H9 (cell line): ENCODE data around the gene SLC44A3. TPM values are rescaled to one million over a fixed set of nuclear protein-coding genes. Genes with fewer than 3 reads are reported as not detected.

Experiments used
- DNase-seq: peaks from one replicate; pipeline ENCODE4 v3.0.0-alpha.2; 2017
- H2AFZ ChIP-seq: one replicate; pipeline ENCODE4 v1.6.1; 2013; ENCODE audit warnings: mild to moderate bottlenecking, low read length, control low read depth, moderate library complexity
- H2AK5ac ChIP-seq: 2 replicates; pipeline ENCODE4 v1.6.1; 2013; ENCODE audit warnings: low read length, control low read depth, mixed read lengths; ENCODE audit not compliant: insufficient read length
- H2BK120ac ChIP-seq: one replicate; pipeline ENCODE4 v1.6.1; 2013; ENCODE audit warnings: low read depth, mild to moderate bottlenecking, low read length, control low read depth, inconsistent platforms; ENCODE audit not compliant: poor library complexity, severe bottlenecking
- H2BK12ac ChIP-seq: 2 replicates; pipeline ENCODE4 v1.6.1; 2013; ENCODE audit warnings: low read length, control low read depth, mixed read lengths, low read depth; ENCODE audit not compliant: insufficient read length
- H2BK15ac ChIP-seq: 2 replicates; pipeline ENCODE4 v1.6.1; 2013; ENCODE audit warnings: low read depth, low read length, control low read depth
- H2BK20ac ChIP-seq: one replicate; pipeline ENCODE4 v1.6.1; 2013; ENCODE audit warnings: low read depth, mild to moderate bottlenecking, low read length, control low read depth, inconsistent platforms; ENCODE audit not compliant: poor library complexity, severe bottlenecking
- H2BK5ac ChIP-seq: 2 replicates; pipeline ENCODE4 v1.6.1; 2013; ENCODE audit warnings: low read length, control low read depth, mixed read lengths; ENCODE audit not compliant: insufficient read length
- H3K14ac ChIP-seq: 2 replicates; pipeline ENCODE4 v1.6.1; 2013; ENCODE audit warnings: low read length, control low read depth; ENCODE audit not compliant: insufficient read depth
- H3K18ac ChIP-seq: 2 replicates; pipeline ENCODE4 v1.6.1; 2013; ENCODE audit warnings: low read depth, mild to moderate bottlenecking, mixed read lengths, low read length, control low read depth; ENCODE audit not compliant: insufficient read length
- H3K23ac ChIP-seq: 2 replicates; pipeline ENCODE4 v1.6.1; 2013; ENCODE audit warnings: low read length, control low read depth, mixed read lengths, low read depth; ENCODE audit not compliant: insufficient read length
- H3K23me2 ChIP-seq: 2 replicates; pipeline ENCODE4 v1.6.1; 2013; ENCODE audit warnings: low read depth, mild to moderate bottlenecking, mixed read lengths, low read length, control low read depth; ENCODE audit not compliant: insufficient read length, poor library complexity, severe bottlenecking
- H3K27ac ChIP-seq: 2 replicates; pipeline ENCODE4 v1.5.1; 2013; ENCODE audit warnings: low read length, control low read depth, mixed read lengths, low read depth; ENCODE audit not compliant: insufficient read length
- H3K27me3 ChIP-seq: 2 replicates; pipeline ENCODE4 v1.6.1; 2013; ENCODE audit warnings: low read length, control low read depth, inconsistent platforms; ENCODE audit not compliant: insufficient read depth
- H3K4ac ChIP-seq: 2 replicates; pipeline ENCODE4 v1.6.1; 2013; ENCODE audit warnings: low read depth, mild to moderate bottlenecking, control low read depth, inconsistent platforms, low read length, moderate library complexity
- H3K4me1 ChIP-seq: 2 replicates; pipeline ENCODE4 v1.6.1; 2013; ENCODE audit warnings: low read length, control low read depth, inconsistent platforms; ENCODE audit not compliant: insufficient read depth
- H3K4me2 ChIP-seq: 2 replicates; pipeline ENCODE4 v1.6.1; 2013; ENCODE audit warnings: low read length, control low read depth, mixed read lengths; ENCODE audit not compliant: insufficient read length, insufficient read depth
- H3K56ac ChIP-seq: 2 replicates; pipeline ENCODE4 v1.6.1; 2013; ENCODE audit warnings: low read depth, mild to moderate bottlenecking, mixed read lengths, low read length, control low read depth; ENCODE audit not compliant: insufficient read length
- H3K79me1 ChIP-seq: 2 replicates; pipeline ENCODE4 v1.6.1; 2013; ENCODE audit warnings: low read depth, mild to moderate bottlenecking, moderate library complexity, low read length, control low read depth, inconsistent platforms; ENCODE audit not compliant: insufficient read depth, poor library complexity, severe bottlenecking
- H3K79me2 ChIP-seq: 2 replicates; pipeline ENCODE4 v1.6.1; 2013; ENCODE audit warnings: low read length, control low read depth, inconsistent platforms; ENCODE audit not compliant: insufficient read depth
- H3K9ac ChIP-seq: 2 replicates; pipeline ENCODE4 v1.6.1; 2013; ENCODE audit warnings: low read length, control low read depth, mixed read lengths; ENCODE audit not compliant: insufficient read length; ENCODE audit errors: extremely low read depth
- H3K9me3 ChIP-seq: one replicate; pipeline ENCODE4 v1.6.1; 2013; ENCODE audit warnings: low read depth, low read length, inconsistent platforms; ENCODE audit not compliant: control insufficient read depth
- H3T11ph ChIP-seq: one replicate; pipeline ENCODE4 v1.6.1; 2013; ENCODE audit warnings: mild to moderate bottlenecking, low read length, control low read depth, inconsistent platforms
- H4K20me1 ChIP-seq: one replicate; pipeline ENCODE4 v1.6.1; 2013; ENCODE audit not compliant: control insufficient read depth, insufficient read length, insufficient read depth
- H4K5ac ChIP-seq: 2 replicates; pipeline ENCODE4 v1.6.1; 2013; ENCODE audit warnings: low read depth, mild to moderate bottlenecking, mixed read lengths, low read length, control low read depth; ENCODE audit not compliant: insufficient read length
- H4K8ac ChIP-seq: replicated peaks from 2 replicates; pipeline ENCODE4 v1.6.1; 2013; ENCODE audit warnings: low read length, control low read depth, mixed read lengths, low read depth; ENCODE audit not compliant: insufficient read length
- H4K91ac ChIP-seq: 2 replicates; pipeline ENCODE4 v1.6.1; 2013; ENCODE audit warnings: low read depth, mild to moderate bottlenecking, moderate library complexity, mixed read lengths, low read length, control low read depth; ENCODE audit not compliant: insufficient read length
- H3K27ac Mint-ChIP-seq, 3 experiments: 2 replicates in 2 of 3; 3 replicates in 1 of 3; pipeline ENCODE4 v1.8.0; 2020 to 2021; ENCODE audit warnings: mixed read lengths in 3 of 3, mild to moderate bottlenecking in 1 of 3, moderate library complexity in 1 of 3
- H3K27me3 Mint-ChIP-seq: 2 replicates; pipeline ENCODE4 v1.8.0; 2021; ENCODE audit warnings: low read depth, mild to moderate bottlenecking, moderate library complexity, mixed read lengths
- H3K36me3 Mint-ChIP-seq, 3 experiments: 2 replicates in 2 of 3; 3 replicates in 1 of 3; pipeline ENCODE4 v1.8.0; 2020 to 2021; ENCODE audit warnings: low read depth in 3 of 3, mixed read lengths in 3 of 3; ENCODE audit not compliant: insufficient read depth in 1 of 3
- H3K4me1 Mint-ChIP-seq, 2 experiments: 2 replicates each; pipeline ENCODE4 v1.8.0; 2020; ENCODE audit warnings: mixed read lengths in 2 of 2
- H3K4me3 Mint-ChIP-seq, 2 experiments: 2 replicates in 1 of 2; 3 replicates in 1 of 2; pipeline ENCODE4 v1.8.0; 2020 to 2021; ENCODE audit warnings: mild to moderate bottlenecking in 2 of 2, mixed read lengths in 2 of 2, moderate library complexity in 1 of 2
- H3K9me3 Mint-ChIP-seq, 2 experiments: 2 replicates in 1 of 2; 3 replicates in 1 of 2; pipeline ENCODE4 v1.8.0; 2020; ENCODE audit warnings: mild to moderate bottlenecking in 2 of 2, mixed read lengths in 2 of 2, moderate library complexity in 1 of 2
- CTCF ChIP-seq: fragments of 200-600 bp; sonication (generic); conservative IDR thresholded peaks from 3 replicates; pipeline ENCODE4 v1.8.0; 2021; ENCODE audit warnings: antibody characterized with exemption, mild to moderate bottlenecking
- WGBS: extraction: QIAGEN DNeasy Blood & Tissue Kit; methylation state at CpG from one replicate; pipeline ENCODE4 v1.1.7; 2013; ENCODE audit warnings: missing lambda C conversion rate, low lambda C conversion rate, mixed read lengths; ENCODE audit not compliant: insufficient read length; ENCODE audit errors: extremely low coverage; 5-methylcytosine and 5-hydroxymethylcytosine counted together
- total RNA-seq: library from RNA; stranded (reverse); gene quantifications from 2 replicates; pipeline ENCODE4 v1.2.1, GENCODE V29; 2021

Gene SLC44A3
- total RNA-seq, 1 experiment from 2014 or later = 5.5 TPM

DNA sequence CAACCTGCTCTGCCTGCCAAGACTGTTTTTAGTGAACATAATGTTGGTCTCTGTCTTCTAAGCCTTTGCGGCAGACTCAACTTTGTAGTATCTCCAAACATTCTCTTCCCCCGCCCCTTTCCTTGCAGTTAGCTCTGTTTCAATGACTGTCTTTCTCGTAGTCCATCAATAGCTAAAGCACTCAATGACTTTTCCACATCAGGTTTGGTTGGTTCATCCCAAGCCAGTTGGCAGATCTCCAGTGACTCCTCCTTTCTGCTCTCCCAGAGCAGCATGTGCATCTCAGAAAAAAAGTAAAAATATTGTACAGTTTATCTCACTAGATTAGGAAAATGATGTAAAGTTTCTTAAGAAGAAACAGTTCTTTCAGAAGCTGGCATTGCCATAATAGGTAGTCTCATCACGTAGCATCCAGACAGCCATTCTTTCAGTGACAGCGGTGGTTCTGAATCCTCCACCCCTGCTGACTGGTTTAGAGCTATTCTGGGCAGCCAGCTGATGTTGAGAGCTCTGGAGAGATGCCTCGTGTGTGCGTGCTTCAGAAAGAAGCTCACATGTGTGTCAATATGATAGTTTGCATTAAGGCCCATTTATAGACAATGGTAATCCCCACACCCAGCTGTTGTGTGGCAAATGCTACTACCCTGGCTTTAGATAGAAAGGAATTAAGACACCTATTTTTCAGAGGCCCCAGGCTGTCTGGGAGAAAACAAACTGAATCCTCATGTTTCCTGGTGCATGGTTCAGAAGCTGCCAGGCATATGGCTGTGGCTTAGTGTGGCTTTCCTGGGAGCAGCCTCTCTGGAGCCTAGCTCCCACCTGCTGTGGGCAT is 53.6 kb downstream of the SLC44A3 start:
- H3K4me1 ChIP-seq = no peaks in the 10 kb centered on the region
- no peaks in the 10 kb centered on the region for H3K27me3 ChIP-seq
- no peak overlapping the region for H2BK5ac ChIP-seq
- DNase-seq = no peak
- Mint-ChIP-seq H3K27ac (no peak overlapping the region), H3K4me1 (peaks cover 10 to 11% of the 10 kb centered on the region in 2 experiments), H3K4me3 (no peak overlapping the region), H3K36me3 (peaks cover 0 to 7% (median 5%) of the 10 kb centered on the region in 3 experiments; a peak in 2 of 7 replicates), H3K27me3 (peaks cover 4% of the 10 kb centered on the region), H3K9me3 (peaks cover 0 to 3% of the 10 kb centered on the region in 2 experiments; a peak in 1 of 5 replicates)
- no peak overlapping the region for H2BK12ac ChIP-seq
- H2BK20ac ChIP-seq = no peak overlapping the region
- no peak overlapping the region for H3K27ac ChIP-seq
- WGBS = no CpG with 5 or more reads among the region's 7 CpGs
- no peak overlapping the region for H3K23ac ChIP-seq
- no peak overlapping the region for H2BK15ac ChIP-seq
- no peak overlapping the region for H3T11ph ChIP-seq
- no peak for TF ChIP-seq CTCF
- no peak overlapping the region for H4K8ac ChIP-seq
- H3K23me2 ChIP-seq = no peaks in the 10 kb centered on the region
- H3K14ac ChIP-seq = no peak overlapping the region
- no peaks in the 10 kb centered on the region for H3K79me2 ChIP-seq
- no peak overlapping the region for H3K56ac ChIP-seq
- H3K4ac ChIP-seq = no peak overlapping the region
- no peaks in the 10 kb centered on the region for H4K20me1 ChIP-seq
- no peak overlapping the region for H4K91ac ChIP-seq
- no peaks in the 10 kb centered on the region for H3K9me3 ChIP-seq
- H2BK120ac ChIP-seq = no peak overlapping the region
- no peak overlapping the region for H2AFZ ChIP-seq
- H4K5ac ChIP-seq = no peak overlapping the region
- H3K79me1 ChIP-seq = no peaks in the 10 kb centered on the region
- no peak overlapping the region for H2AK5ac ChIP-seq
- H3K4me2 ChIP-seq = no peak overlapping the region
- H3K9ac ChIP-seq = no peak overlapping the region
- H3K18ac ChIP-seq = no peak overlapping the region
